GM23248 (cell line): ENCODE results near the gene KDM2B.
"Not testable (repeated sequence)": the region's sequence is repeated elsewhere in the genome, so short reads cannot be mapped to it uniquely, and the experiment has no call there.

Experiments
- EZH2 ChIP-seq: fragments of 200-600 bp; sonication (generic); IDR thresholded peaks from 2 replicates; pipeline ENCODE4 v1.6.1; 2018; ENCODE audit warnings: antibody characterized with exemption, mild to moderate bottlenecking; ENCODE audit not compliant: insufficient read depth, poor library complexity, severe bottlenecking
- EZH2phosphoT487 ChIP-seq: fragments of 200-600 bp; sonication (generic); IDR thresholded peaks from 2 replicates; pipeline ENCODE4 v1.6.1; 2018; ENCODE audit warnings: antibody characterized with exemption, moderate library complexity, mild to moderate bottlenecking, low read depth; ENCODE audit not compliant: insufficient read depth

DNA sequence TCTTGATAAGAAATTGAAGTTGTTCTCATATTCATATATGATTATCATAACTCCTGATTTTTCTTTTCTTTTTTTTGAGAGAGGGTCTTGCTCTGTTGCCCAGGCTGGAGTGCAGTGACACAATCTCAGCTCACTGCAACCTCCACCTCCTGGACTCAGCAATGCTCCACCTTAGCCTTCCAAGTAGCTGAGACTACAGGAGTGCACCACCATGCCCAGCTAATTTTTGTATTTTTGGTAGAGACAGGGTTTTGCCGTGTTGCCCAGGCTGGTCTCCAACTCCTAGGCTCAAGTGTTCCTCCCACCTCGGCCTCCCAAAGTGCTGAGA is 2.5 kb upstream of the KDM2B start:
- not testable (repeated sequence) for TF ChIP-seq EZH2, EZH2phosphoT487
